Vagina (tissue), 2 donors: Measurements from ENCODE around the gene TMEM39B. TPM values are rescaled to one million over a fixed set of nuclear protein-coding genes. Genes with fewer than 3 reads are reported as not detected.
"Not testable (repeated sequence)": the region's sequence is repeated elsewhere in the genome, so short reads cannot be mapped to it uniquely, and the experiment has no call there.

Experiments used
- DNase-seq, 2 donors: peaks; one replicate each; pipeline ENCODE4 v3.0.0-alpha.2; 2017; ENCODE audit errors: extremely low spot score in 2 of 2
- H3K27ac ChIP-seq: fragments of 200-600 bp; sonication (generic); one replicate; pipeline ENCODE4 v1.5.1; 2019
- H3K27me3 ChIP-seq: fragments of 200-600 bp; sonication (generic); one replicate; pipeline ENCODE4 v1.5.1; 2019
- H3K36me3 ChIP-seq, 2 donors: fragments of 200-600 bp; sonication (generic); one replicate each; pipeline ENCODE4 v1.5.1; 2017 to 2019
- H3K4me1 ChIP-seq: fragments of 200-600 bp; sonication (generic); one replicate; pipeline ENCODE4 v1.5.1; 2019
- H3K4me3 ChIP-seq, 2 donors: fragments of 200-600 bp; sonication (generic); 1 replicate in 1 of 2; 2 replicates in 1 of 2; pipeline ENCODE4 v1.5.1; 2016 to 2019
- H3K9me3 ChIP-seq: fragments of 200-600 bp; sonication (generic); one replicate; pipeline ENCODE4 v1.5.1; 2019
- CTCF ChIP-seq, 3 experiments: fragments of 450-650 bp in 2 of 3; fragments of 200-600 bp in 1 of 3; sonication (generic) in 1 of 3; IDR thresholded peaks; one replicate each; pipeline ENCODE4 v1.5.1; 2017 to 2019; ENCODE audit warnings: antibody characterized with exemption in 3 of 3, mild to moderate bottlenecking in 2 of 3, moderate library complexity in 2 of 3
- POLR2A ChIP-seq, 2 donors: fragments of 450-650 bp; IDR thresholded peaks; one replicate each; pipeline ENCODE4 v1.6.1; 2017; ENCODE audit warnings: antibody characterized with exemption in 2 of 2, mild to moderate bottlenecking in 2 of 2, moderate library complexity in 2 of 2
- POLR2AphosphoS5 ChIP-seq, 2 donors: sonication (generic); formaldehyde crosslinking; IDR thresholded peaks; one replicate each; pipeline ENCODE4 v1.9.0; 2017; ENCODE audit warnings: antibody characterized with exemption in 2 of 2, mild to moderate bottlenecking in 2 of 2, low read depth in 1 of 2; ENCODE audit not compliant: insufficient read depth in 1 of 2
- intact Hi-C: fragments of 100-400 bp; cut with DNase I; formaldehyde crosslinking; loops from one replicate; pipeline ENCODE4 v1.15.1; 2023
- total RNA-seq: library from RNA; depleted of rRNA; stranded (reverse); fragments of >200 nt; gene quantifications from one replicate; pipeline ENCODE4 v1.2.3, GENCODE V29; 2016

Gene TMEM39B
- total RNA-seq, 1 donor from 2014 or later, result 8.3 TPM

- TF ChIP-seq CTCF (IDR thresholded peaks at IDR 0.05) (no peak), POLR2AphosphoS5 (IDR thresholded peaks at IDR 0.05; ENCODE audit: insufficient read depth in 1 of 2, low read depth in 1 of 2) (peak in 1 of 2 donors; percentile 12)
- Histone ChIP-seq H3K36me3 (no peaks in the 10 kb centered on the region), H3K4me3 (no peak overlapping the region), H3K4me1 (peaks cover 35% of the 10 kb centered on the region), H3K27me3 (no peaks in the 10 kb centered on the region), H3K27ac (peak overlapping the region; percentile 17), H3K9me3 (no peaks in the 10 kb centered on the region)
- intact Hi-C loops, result no loop called here
- no peak for DNase-seq
These were observed 69.9 kb downstream of the TMEM39B start for GRCh38 chr1:32142446-32143301.

GRCh38 chr1:32143302-32143695 is 70.6 kb downstream of the TMEM39B start:
- H3K9me3 ChIP-seq, H3K36me3 ChIP-seq, intact Hi-C loops, DNase-seq, H3K27ac ChIP-seq, H3K4me3 ChIP-seq, H3K27me3 ChIP-seq: not testable (repeated sequence)
- peaks cover 33% of the 10 kb centered on the region for H3K4me1 ChIP-seq

GRCh38 chr1:32144033-32144432 is 71.3 kb downstream of the TMEM39B start:
- no peak overlapping the region for H3K27ac ChIP-seq
- no peak for DNase-seq
- H3K4me1 ChIP-seq, result peaks cover 26% of the 10 kb centered on the region
- TF ChIP-seq CTCF (IDR thresholded peaks at IDR 0.05), result no peak
- no peak for TF ChIP-seq POLR2AphosphoS5 (IDR thresholded peaks at IDR 0.05; ENCODE audit: insufficient read depth in 1 of 2, low read depth in 1 of 2)
- no peak for TF ChIP-seq POLR2A (IDR thresholded peaks at IDR 0.05)
- no peak overlapping the region for H3K4me3 ChIP-seq
- intact Hi-C loops, result no loop called here
- no peaks in the 10 kb centered on the region for H3K36me3 ChIP-seq
- no peaks in the 10 kb centered on the region for H3K9me3 ChIP-seq
- no peaks in the 10 kb centered on the region for H3K27me3 ChIP-seq

- H3K27me3 ChIP-seq, H3K4me3 ChIP-seq, H3K36me3 ChIP-seq, DNase-seq, intact Hi-C loops, H3K27ac ChIP-seq, H3K9me3 ChIP-seq: not testable (repeated sequence)
- H3K4me1 ChIP-seq, result peaks cover 22% of the 10 kb centered on the region
These were observed 75.1 kb downstream of the TMEM39B start for GRCh38 chr1:32147799-32148198.

GRCh38 chr1:32150847-32151246 is 78.1 kb downstream of the TMEM39B start:
- Histone ChIP-seq H3K4me3 (no peak overlapping the region), H3K4me1 (peaks cover 19% of the 10 kb centered on the region), H3K27ac (peak overlapping the region; percentile 41), H3K36me3 (peaks cover 0 to 11% of the 10 kb centered on the region in 2 donors), H3K9me3 (no peaks in the 10 kb centered on the region), H3K27me3 (no peaks in the 10 kb centered on the region)
- no peak for DNase-seq
- intact Hi-C loops, result no loop called here
- TF ChIP-seq POLR2AphosphoS5 (IDR thresholded peaks at IDR 0.05; ENCODE audit: insufficient read depth in 1 of 2, low read depth in 1 of 2) (no peak), CTCF (IDR thresholded peaks at IDR 0.05) (no peak), POLR2A (IDR thresholded peaks at IDR 0.05) (no peak)

- Histone ChIP-seq H3K9me3 (no peaks in the 10 kb centered on the region), H3K4me3 (no peak overlapping the region), H3K27me3 (no peaks in the 10 kb centered on the region), H3K36me3 (peaks cover 0 to 16% of the 10 kb centered on the region in 2 donors), H3K4me1 (peaks cover 19% of the 10 kb centered on the region), H3K27ac (no peak overlapping the region)
- DNase-seq, result no peak
- intact Hi-C loops, result no loop called here
- no peak for TF ChIP-seq CTCF (IDR thresholded peaks at IDR 0.05)
- no peak for TF ChIP-seq POLR2A (IDR thresholded peaks at IDR 0.05)
- TF ChIP-seq POLR2AphosphoS5 (IDR thresholded peaks at IDR 0.05; ENCODE audit: insufficient read depth in 1 of 2, low read depth in 1 of 2), result no peak
These were observed 78.6 kb downstream of the TMEM39B start for GRCh38 chr1:32151319-32151787.
